Head of caudate nucleus (tissue), 42 donors: ENCODE data around the gene GADD45GIP1.

ENCODE experiments used
- DNase-seq, 42 donors: peaks; one replicate each; pipeline versions ENCODE4 v3.0.0 to v3.0.0-alpha.2; 2020 to 2021; ENCODE audit warnings: mixed read lengths in 7 of 42
- intact Hi-C: fragments of 100-400 bp; cut with DNase I; formaldehyde crosslinking; loops from one replicate; pipeline ENCODE4 v1.15.0; 2022

Gene GADD45GIP1

GRCh38 chr19:12947702-12948611 is 9.1 kb downstream of the GADD45GIP1 start:
- DNase-seq = no peak
- intact Hi-C loops = no loop called here

- intact Hi-C loops = no loop called here
- DNase-seq = no peak
Measured at GRCh38 chr19:12946731-12947496, 10.1 kb downstream of the GADD45GIP1 start.

- intact Hi-C loops = no loop called here
- DNase-seq = peak in 18 of 42 donors; percentile 15 to 63 (median 40)
Measured at GRCh38 chr19:12946092-12946721, 10.8 kb downstream of the GADD45GIP1 start.

- peak; percentile 84 to 97 (median 92) for DNase-seq
- intact Hi-C loops = loop anchor here (1.0 kb wide), 1 partner anchor 26 kb away; the partner anchor contains the start of gene SYCE2
Measured at GRCh38 chr19:12945479-12946091, 11.4 kb downstream of the GADD45GIP1 start, which contains the start of gene RAD23A. RAD23A (plus strand) TSS chr19:12945862; CDS start chr19:12945949, 87 bp downstream.

GRCh38 chr19:12944104-12944674 is 12.8 kb downstream of the GADD45GIP1 start:
- intact Hi-C loops = no loop called here
- DNase-seq = no peak

DNA sequence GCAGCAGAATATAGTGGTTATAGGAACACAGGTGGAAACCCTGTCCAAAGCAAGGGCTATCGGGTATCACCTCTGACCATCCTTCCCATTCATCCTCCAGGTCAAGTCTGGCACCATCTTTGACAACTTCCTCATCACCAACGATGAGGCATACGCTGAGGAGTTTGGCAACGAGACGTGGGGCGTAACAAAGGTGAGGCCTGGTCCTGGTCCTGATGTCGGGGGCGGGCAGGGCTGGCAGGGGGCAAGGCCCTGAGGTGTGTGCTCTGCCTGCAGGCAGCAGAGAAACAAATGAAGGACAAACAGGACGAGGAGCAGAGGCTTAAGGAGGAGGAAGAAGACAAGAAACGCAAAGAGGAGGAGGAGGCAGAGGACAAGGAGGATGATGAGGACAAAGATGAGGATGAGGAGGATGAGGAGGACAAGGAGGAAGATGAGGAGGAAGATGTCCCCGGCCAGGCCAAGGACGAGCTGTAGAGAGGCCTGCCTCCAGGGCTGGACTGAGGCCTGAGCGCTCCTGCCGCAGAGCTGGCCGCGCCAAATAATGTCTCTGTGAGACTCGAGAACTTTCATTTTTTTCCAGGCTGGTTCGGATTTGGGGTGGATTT is 13.5 kb downstream of the GADD45GIP1 start:
- DNase-seq = no peak
- intact Hi-C loops = no loop called here

GRCh38 chr19:12940897-12941296 is 16.1 kb downstream of the GADD45GIP1 start:
- no peak for DNase-seq
- intact Hi-C loops = no loop called here

DNA sequence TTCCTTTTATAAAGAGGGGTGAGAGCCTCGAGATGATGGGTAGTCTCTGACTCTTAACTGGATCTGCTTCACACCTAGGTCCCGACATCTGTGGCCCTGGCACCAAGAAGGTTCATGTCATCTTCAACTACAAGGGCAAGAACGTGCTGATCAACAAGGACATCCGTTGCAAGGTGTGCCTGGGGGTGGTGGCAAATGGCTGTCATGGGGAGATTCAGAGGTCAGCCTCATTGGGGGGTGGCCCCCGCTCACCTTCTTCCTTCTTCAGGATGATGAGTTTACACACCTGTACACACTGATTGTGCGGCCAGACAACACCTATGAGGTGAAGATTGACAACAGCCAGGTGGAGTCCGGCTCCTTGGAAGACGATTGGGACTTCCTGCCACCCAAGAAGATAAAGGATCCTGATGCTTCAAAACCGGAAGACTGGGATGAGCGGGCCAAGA is 17.0 kb downstream of the GADD45GIP1 start:
- DNase-seq = no peak
- intact Hi-C loops = no loop called here

- intact Hi-C loops = no loop called here
Measured at GRCh38 chr19:12938779-12939601, 18.0 kb downstream of the GADD45GIP1 start.

GRCh38 chr19:12937927-12938778 is 18.9 kb downstream of the GADD45GIP1 start, which contains the start of gene CALR:
CALR (plus strand) TSS chr19:12938609; CDS start chr19:12938680, 71 bp downstream.
- intact Hi-C loops = no loop called here
- DNase-seq = peak; percentile 98 to 100 (median 100)

More at GRCh38 chr19:12938779-12939601, 18.0 kb downstream of the GADD45GIP1 start:
- peak in 2 of 42 donors; percentile 18 to 30 for DNase-seq

- DNase-seq = peak in 11 of 42 donors; percentile 26 to 67 (median 43)
- intact Hi-C loops = no loop called here
Measured at GRCh38 chr19:12937093-12937926, 19.7 kb downstream of the GADD45GIP1 start.

DNA sequence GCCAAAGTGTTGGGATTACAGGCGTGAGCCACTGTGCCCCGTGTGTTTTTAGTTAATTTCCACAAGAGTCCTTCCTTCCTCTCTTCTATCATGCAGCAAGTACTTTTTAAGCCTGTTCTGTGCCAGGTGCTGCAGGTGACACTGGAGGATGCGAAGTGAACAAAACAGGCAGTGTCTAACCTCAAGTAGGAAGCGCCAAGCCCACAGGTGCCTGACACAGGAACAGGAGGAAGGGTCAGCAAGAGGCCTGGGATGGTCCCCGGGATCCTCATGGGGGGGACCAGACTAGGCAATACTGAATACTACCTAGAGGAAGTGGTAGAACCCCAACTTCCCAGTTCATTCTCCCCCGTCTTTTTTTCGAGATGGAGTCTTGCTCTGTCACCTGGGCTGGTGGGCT is 20.4 kb downstream of the GADD45GIP1 start:
- intact Hi-C loops = no loop called here
- DNase-seq = no peak

GRCh38 chr19:12935071-12935470 is 22.0 kb downstream of the GADD45GIP1 start:
- no peak for DNase-seq
- intact Hi-C loops = no loop called here

GRCh38 chr19:12933287-12934072 is 23.5 kb downstream of the GADD45GIP1 start, which contains the start of gene FARSA:
FARSA (minus strand) TSS chr19:12933711; CDS start chr19:12933696, 15 bp downstream.
- intact Hi-C loops = loop anchor here (5.0 kb wide), 1 partner anchor 41 kb away; the partner anchor contains the start of gene GCDH
- peak; percentile 92 to 99 (median 96) for DNase-seq
